Progenitor cell of endocrine pancreas (in vitro differentiated cells): ENCODE data around the gene KY. TPM values are rescaled to one million over a fixed set of nuclear protein-coding genes. Genes with fewer than 3 reads are reported as not detected.

Experiments
- DNase-seq: peaks from one replicate; pipeline ENCODE4 v3.0.0; 2021; ENCODE audit warnings: low spot score; ENCODE audit not compliant: unreplicated experiment
- H3K27ac Mint-ChIP-seq: 2 replicates; pipeline ENCODE4 v1.8.0; 2021; ENCODE audit warnings: mild to moderate bottlenecking, moderate library complexity, mixed read lengths
- H3K27me3 Mint-ChIP-seq: 2 replicates; pipeline ENCODE4 v1.8.0; 2021; ENCODE audit warnings: mixed read lengths
- H3K36me3 Mint-ChIP-seq: 2 replicates; pipeline ENCODE4 v1.8.0; 2022; ENCODE audit warnings: mixed read lengths; ENCODE audit not compliant: insufficient read depth
- H3K4me1 Mint-ChIP-seq: 2 replicates; pipeline ENCODE4 v1.8.0; 2021; ENCODE audit warnings: low read depth, mixed read lengths
- H3K4me3 Mint-ChIP-seq: 2 replicates; pipeline ENCODE4 v1.8.0; 2021; ENCODE audit warnings: low read depth, mild to moderate bottlenecking, moderate library complexity, mixed read lengths
- H3K9me3 Mint-ChIP-seq: 2 replicates; pipeline ENCODE4 v1.8.0; 2021; ENCODE audit warnings: low read depth, mixed read lengths
- total RNA-seq: library from RNA; stranded (reverse); gene quantifications from 2 replicates; pipeline ENCODE4 v1.2.1, GENCODE V29; 2021
- TF ChIP-seq, protein P1 (sequence below): fragments of 200-600 bp; sonication (generic); IDR thresholded peaks from one replicate; pipeline ENCODE4 v1.5.0; 2021; ENCODE audit warnings: antibody characterized with exemption, mild to moderate bottlenecking; ENCODE audit not compliant: unreplicated experiment

Gene KY
- total RNA-seq, 1 donor from 2014 or later: not detected

DNA sequence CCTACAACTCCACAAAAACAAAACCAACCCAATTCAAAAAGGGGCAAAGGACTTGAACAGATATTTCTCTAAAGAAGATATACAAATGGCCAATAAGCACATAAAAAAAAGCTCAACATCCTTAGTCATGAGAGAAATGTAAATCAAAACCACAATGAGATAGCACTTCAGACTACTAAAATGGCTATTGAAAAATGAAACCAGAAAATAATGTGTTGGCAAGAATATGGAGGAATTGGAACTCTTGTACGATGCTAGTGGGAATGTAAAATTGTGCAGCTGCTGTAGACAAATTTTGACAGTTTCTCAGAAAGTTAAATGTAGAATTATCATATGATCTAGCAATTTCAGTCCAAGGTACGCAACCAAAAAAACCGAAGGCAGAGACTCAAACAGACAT is 29.0 kb downstream of the KY start:
- Mint-ChIP-seq H3K27me3 (no peaks in the 10 kb centered on the region), H3K36me3 (no peaks in the 10 kb centered on the region), H3K4me3 (no peak overlapping the region), H3K4me1 (no peaks in the 10 kb centered on the region), H3K9me3 (no peaks in the 10 kb centered on the region), H3K27ac (no peak overlapping the region)
- DNase-seq: no peak
- TF ChIP-seq, protein P1, sequence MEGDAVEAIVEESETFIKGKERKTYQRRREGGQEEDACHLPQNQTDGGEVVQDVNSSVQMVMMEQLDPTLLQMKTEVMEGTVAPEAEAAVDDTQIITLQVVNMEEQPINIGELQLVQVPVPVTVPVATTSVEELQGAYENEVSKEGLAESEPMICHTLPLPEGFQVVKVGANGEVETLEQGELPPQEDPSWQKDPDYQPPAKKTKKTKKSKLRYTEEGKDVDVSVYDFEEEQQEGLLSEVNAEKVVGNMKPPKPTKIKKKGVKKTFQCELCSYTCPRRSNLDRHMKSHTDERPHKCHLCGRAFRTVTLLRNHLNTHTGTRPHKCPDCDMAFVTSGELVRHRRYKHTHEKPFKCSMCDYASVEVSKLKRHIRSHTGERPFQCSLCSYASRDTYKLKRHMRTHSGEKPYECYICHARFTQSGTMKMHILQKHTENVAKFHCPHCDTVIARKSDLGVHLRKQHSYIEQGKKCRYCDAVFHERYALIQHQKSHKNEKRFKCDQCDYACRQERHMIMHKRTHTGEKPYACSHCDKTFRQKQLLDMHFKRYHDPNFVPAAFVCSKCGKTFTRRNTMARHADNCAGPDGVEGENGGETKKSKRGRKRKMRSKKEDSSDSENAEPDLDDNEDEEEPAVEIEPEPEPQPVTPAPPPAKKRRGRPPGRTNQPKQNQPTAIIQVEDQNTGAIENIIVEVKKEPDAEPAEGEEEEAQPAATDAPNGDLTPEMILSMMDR: no peak

DNA sequence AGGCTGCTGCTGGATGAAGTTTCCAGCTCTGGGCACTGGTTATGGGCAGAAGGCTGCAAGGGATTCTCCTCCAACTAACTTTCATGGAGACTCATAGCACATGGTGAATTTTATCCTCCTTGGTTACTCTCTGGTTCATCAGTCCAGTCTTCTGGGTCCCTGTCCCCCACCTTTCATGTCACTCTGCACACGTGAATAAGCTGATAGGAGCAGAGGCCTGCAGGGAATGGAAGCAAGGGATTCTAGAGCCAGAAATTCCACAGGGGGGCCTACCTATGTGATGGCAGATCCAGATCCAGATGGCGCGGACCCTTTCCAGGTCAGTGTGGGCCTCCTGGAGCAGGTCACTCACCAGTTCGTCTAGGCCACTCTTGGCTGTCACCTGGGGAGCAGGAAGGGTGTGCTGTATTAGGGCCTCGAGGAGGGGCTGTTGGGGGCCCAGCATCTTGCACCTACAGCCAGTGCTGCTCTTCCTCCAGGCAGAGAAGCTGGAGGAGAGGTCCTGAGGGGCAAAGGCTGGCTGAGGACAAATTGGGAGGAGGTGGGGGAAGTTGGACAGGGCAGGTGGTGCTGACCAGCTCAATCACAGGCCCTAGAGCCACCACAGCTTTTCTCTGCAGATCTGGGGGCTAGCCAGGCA is 30.2 kb downstream of the KY start:
- TF ChIP-seq, protein P1: no peak
- no peaks in the 10 kb centered on the region for H3K4me1 Mint-ChIP-seq
- no peak overlapping the region for H3K4me3 Mint-ChIP-seq

DNA sequence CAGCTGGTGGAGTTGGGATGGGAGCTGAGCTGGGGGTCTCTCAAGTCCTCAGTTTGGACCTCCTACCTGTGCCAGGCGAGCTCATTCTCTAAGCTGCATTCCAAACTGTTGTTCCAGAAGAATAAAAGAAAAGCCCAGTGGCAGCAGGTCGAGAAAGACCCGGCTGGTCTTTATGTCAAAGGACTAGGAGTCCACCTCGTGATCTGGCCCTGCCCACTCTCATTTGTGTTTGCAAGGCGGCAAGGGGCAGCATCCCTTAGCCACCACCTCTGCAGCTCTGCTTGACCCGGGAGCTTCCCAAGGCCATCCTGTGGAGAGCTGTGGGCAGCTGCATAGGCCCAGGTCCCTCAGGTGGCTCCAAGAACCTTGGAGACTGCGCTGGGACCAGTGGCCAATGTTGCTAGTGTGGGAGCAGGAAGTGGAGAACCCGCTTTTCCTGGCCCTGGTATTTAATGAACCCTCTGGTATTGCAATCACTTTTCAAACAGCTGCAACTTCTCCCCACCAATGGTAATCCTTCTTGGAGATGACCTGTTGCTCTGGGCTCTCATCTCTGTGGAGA is 30.9 kb downstream of the KY start:
- TF ChIP-seq, protein P1: no peak
- DNase-seq: no peak
- Mint-ChIP-seq H3K4me3 (no peak overlapping the region), H3K4me1 (peaks cover under 1% of the 10 kb centered on the region), H3K36me3 (no peaks in the 10 kb centered on the region), H3K9me3 (no peaks in the 10 kb centered on the region), H3K27ac (no peak overlapping the region), H3K27me3 (no peaks in the 10 kb centered on the region)

More for the DNA sequence above, 30.2 kb downstream of the KY start:
- no peak overlapping the region for H3K27ac Mint-ChIP-seq
- no peak for DNase-seq
- H3K27me3 Mint-ChIP-seq: no peaks in the 10 kb centered on the region
- no peaks in the 10 kb centered on the region for H3K36me3 Mint-ChIP-seq
- H3K9me3 Mint-ChIP-seq: no peaks in the 10 kb centered on the region

DNA sequence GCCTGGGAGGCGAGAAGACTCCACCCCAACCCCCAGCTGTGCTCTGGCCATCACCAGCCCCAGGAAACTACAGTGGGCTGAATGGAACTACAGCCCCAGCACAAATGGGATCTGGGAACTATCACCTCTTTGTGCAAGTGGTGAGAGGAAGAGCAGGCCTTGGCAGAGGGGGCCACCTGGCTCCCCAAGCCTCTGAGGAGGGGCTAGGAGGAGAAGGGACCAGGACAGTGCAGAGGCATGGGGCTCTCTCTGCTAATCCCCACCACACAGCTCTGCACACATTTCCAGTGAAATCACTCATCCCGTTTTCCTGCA is 31.6 kb downstream of the KY start:
- no peak for DNase-seq
- Mint-ChIP-seq H3K4me1 (peaks cover 1% of the 10 kb centered on the region), H3K27me3 (no peaks in the 10 kb centered on the region), H3K4me3 (no peak overlapping the region), H3K9me3 (no peaks in the 10 kb centered on the region), H3K36me3 (no peaks in the 10 kb centered on the region), H3K27ac (no peak overlapping the region)
- TF ChIP-seq, protein P1: no peak

DNA sequence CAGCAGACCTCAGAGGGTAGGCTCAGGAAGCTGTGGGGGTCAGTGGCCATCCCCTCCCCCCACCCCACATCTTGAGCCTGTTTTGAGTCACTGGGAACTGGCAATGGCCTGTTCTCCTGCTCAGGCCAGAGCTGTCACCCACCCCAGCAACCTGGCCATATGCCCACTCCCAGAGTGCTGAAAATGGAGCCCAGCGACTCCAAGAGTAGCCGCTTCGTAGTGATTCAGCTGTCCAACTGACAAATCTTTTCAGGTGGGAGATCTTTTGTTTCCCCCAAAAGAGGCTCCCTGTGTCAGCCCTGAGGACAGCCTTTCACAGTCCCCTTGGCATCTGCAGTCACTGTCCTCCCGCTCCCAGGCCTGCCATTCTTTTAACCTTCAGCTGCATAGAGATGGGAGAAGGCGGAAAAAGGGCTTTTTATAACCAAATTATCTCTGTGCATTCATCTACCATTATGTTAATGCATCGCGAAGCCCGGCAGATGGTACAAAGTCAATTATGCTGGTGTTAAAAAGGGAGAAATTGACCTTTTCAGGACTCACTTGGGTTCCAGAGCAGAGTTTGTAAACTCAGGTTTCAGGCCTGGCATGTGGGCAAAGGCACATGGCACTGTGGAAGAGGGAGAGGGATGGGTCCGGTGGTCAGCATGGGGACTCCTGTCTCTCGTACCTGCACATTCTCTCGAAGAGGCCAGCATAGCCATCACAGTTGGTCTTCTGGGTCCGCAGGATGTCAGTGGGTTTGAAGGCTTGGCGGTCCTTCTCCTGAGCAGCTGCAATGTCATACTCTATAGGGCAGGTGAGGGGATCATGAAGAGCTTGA is 32.1 kb downstream of the KY start:
- Mint-ChIP-seq H3K9me3 (no peaks in the 10 kb centered on the region), H3K4me1 (peaks cover 1% of the 10 kb centered on the region), H3K27ac (no peak overlapping the region), H3K27me3 (no peaks in the 10 kb centered on the region), H3K36me3 (no peaks in the 10 kb centered on the region), H3K4me3 (no peak overlapping the region)
- TF ChIP-seq, protein P1: no peak
- no peak for DNase-seq
